Stomach (tissue), 9 donors: ENCODE measurements around the gene ZNF213. TPM values are rescaled to one million over a fixed set of nuclear protein-coding genes. Genes with fewer than 3 reads are reported as not detected.

ENCODE experiments used
- DNase-seq, 2 donors: peaks; one replicate each; pipeline versions ENCODE4 v3.0.0 to v3.0.0-alpha.2; 2013 to 2019
- H3K27ac ChIP-seq, 5 donors: fragments of 200-600 bp in 4 of 5; sonication (generic) in 4 of 5; one replicate each; pipeline ENCODE4 v1.5.1; 2013 to 2019; ENCODE audit warnings: mild to moderate bottlenecking in 1 of 5, moderate library complexity in 1 of 5
- H3K27me3 ChIP-seq, 3 donors: fragments of 200-600 bp; sonication (generic); one replicate each; pipeline ENCODE4 v1.5.1; 2017 to 2019; ENCODE audit warnings: mixed run types in 1 of 3
- H3K36me3 ChIP-seq, 4 donors: fragments of 200-600 bp; sonication (generic); 1 replicate in 3 of 4; 2 replicates in 1 of 4; pipeline ENCODE4 v1.5.1; 2016 to 2019
- H3K4me1 ChIP-seq, 4 donors: fragments of 200-600 bp; sonication (generic); one replicate each; pipeline ENCODE4 v1.5.1; 2016 to 2019
- H3K4me3 ChIP-seq, 4 donors: fragments of 200-600 bp; sonication (generic) in 3 of 4; one replicate each; pipeline ENCODE4 v1.5.1; 2016 to 2019; ENCODE audit warnings: mild to moderate bottlenecking in 1 of 4
- H3K9me3 ChIP-seq, 4 donors: fragments of 200-600 bp; sonication (generic); one replicate each; pipeline ENCODE4 v1.5.1; 2016 to 2019
- CTCF ChIP-seq, 7 experiments: fragments of 450-650 bp in 4 of 7; fragments of 200-600 bp in 3 of 7; sonication (generic) in 3 of 7; IDR thresholded peaks; one replicate each; pipeline ENCODE4 v1.5.1; 2016 to 2019; ENCODE audit warnings: antibody characterized with exemption in 7 of 7, control low read depth in 2 of 7, mild to moderate bottlenecking in 1 of 7
- EP300 ChIP-seq: sonication (generic); formaldehyde crosslinking; IDR thresholded peaks from one replicate; pipeline ENCODE4 v1.6.1; 2017; ENCODE audit warnings: antibody characterized with exemption
- POLR2A ChIP-seq, 4 donors: fragments of 450-650 bp; IDR thresholded peaks; one replicate each; pipeline ENCODE4 v1.6.1; 2016; ENCODE audit warnings: antibody characterized with exemption in 4 of 4, control low read depth in 2 of 4, mild to moderate bottlenecking in 1 of 4, moderate library complexity in 1 of 4
- POLR2AphosphoS5 ChIP-seq, 3 donors: sonication (generic); formaldehyde crosslinking; IDR thresholded peaks; one replicate each; pipeline ENCODE4 v1.6.1; 2016; ENCODE audit warnings: antibody characterized with exemption in 3 of 3
- WGBS, 5 donors: extraction: QIAGEN DNeasy Blood & Tissue Kit in 3 of 5; methylation state at CpG; one replicate each; pipeline versions ENCODE4 v1.1.5 to v1.1.7; 2013 to 2018; 5-methylcytosine and 5-hydroxymethylcytosine counted together
- intact Hi-C: fragments of 100-400 bp; cut with DNase I; formaldehyde crosslinking; loops from one replicate; pipeline ENCODE4 v1.15.1; 2023; ENCODE audit warnings: low total_unique reads
- polyA plus RNA-seq, 3 donors: library from polyadenylated mRNA; stranded (reverse); fragments of 200-250 nt; gene quantifications; one replicate each; pipeline ENCODE4 v1.2.3, GENCODE V29; 2013
- total RNA-seq, 5 donors: library from RNA; depleted of rRNA; stranded (reverse); fragments of >200 nt; gene quantifications; one replicate each; pipeline versions ENCODE4 v1.1.0 to v1.2.3, GENCODE V29; 2014 to 2016
- donor health status: healthy with polysubstance abuse.
- donor health status: Bipolar disorder and iron deficiency.
- donor health status: healthy.

ZNF213 gene
- total and polyA plus RNA-seq, 8 donors: 1.3 to 87.8 (median 6.5) TPM

- intact Hi-C loops: no loop called here
- H3K36me3 ChIP-seq: no peaks in the 10 kb centered on the region
- DNase-seq: peak in 1 of 2 donors; percentile 38
- peaks cover 21 to 42% (median 30%) of the 10 kb centered on the region in 4 donors for H3K4me1 ChIP-seq
- TF ChIP-seq CTCF (IDR thresholded peaks at IDR 0.05) (no peak), POLR2AphosphoS5 (IDR thresholded peaks at IDR 0.05) (no peak), EP300 (no peak), POLR2A (IDR thresholded peaks at IDR 0.05) (no peak)
- H3K27me3 ChIP-seq: peaks cover 58 to 100% (median 90%) of the 10 kb centered on the region in 3 donors
- H3K4me3 ChIP-seq: peak within 1 kb of the TSS in 2 of 4 donors; percentile 2 to 22
- H3K9me3 ChIP-seq: peaks cover 0 to 38% (median 11%) of the 10 kb centered on the region in 4 donors
- no peak within 1 kb of the TSS for H3K27ac ChIP-seq
- 2 to 6% (median 4%) methylated on average over 43 to 51 of the region's 51 CpGs for WGBS, 5 donors
Measured at GRCh38 chr16:3187798-3188674, 53.2 kb downstream of the ZNF213 start, which contains the start of gene OR1F1. TSS of gene OR1F1 (plus strand) at chr16:3188204.

GRCh38 chr16:3188675-3188924, 53.8 kb downstream of the ZNF213 start:
- Histone ChIP-seq H3K27me3 (peaks cover 58 to 100% (median 90%) of the 10 kb centered on the region in 3 donors), H3K4me1 (peaks cover 15 to 36% (median 25%) of the 10 kb centered on the region in 4 donors), H3K9me3 (peaks cover 0 to 41% (median 16%) of the 10 kb centered on the region in 4 donors), H3K4me3 (peak overlapping the region in 2 of 4 donors; percentile 2 to 22), H3K36me3 (no peaks in the 10 kb centered on the region), H3K27ac (no peak overlapping the region)
- TF ChIP-seq POLR2A (IDR thresholded peaks at IDR 0.05) (no peak), POLR2AphosphoS5 (IDR thresholded peaks at IDR 0.05) (no peak)
- no peak for DNase-seq
- intact Hi-C loops: no loop called here
- 0 to 13% (median 2%) methylated on average over 3 to 13 of the region's 13 CpGs for WGBS, 5 donors

- no peak for TF ChIP-seq CTCF (IDR thresholded peaks at IDR 0.05)
- TF ChIP-seq POLR2AphosphoS5 (IDR thresholded peaks at IDR 0.05): no peak
- no peak for TF ChIP-seq POLR2A (IDR thresholded peaks at IDR 0.05)
- TF ChIP-seq EP300: no peak
- Histone ChIP-seq H3K4me1 (peaks cover 14 to 32% (median 23%) of the 10 kb centered on the region in 4 donors), H3K27ac (no peak overlapping the region), H3K36me3 (no peaks in the 10 kb centered on the region), H3K9me3 (peaks cover 0 to 37% (median 18%) of the 10 kb centered on the region in 4 donors), H3K4me3 (peak overlapping the region in 2 of 4 donors; percentile 2 to 22), H3K27me3 (peaks cover 56 to 100% (median 89%) of the 10 kb centered on the region in 3 donors)
- intact Hi-C loops: no loop called here
- WGBS, 5 donors: 1 to 6% (median 4%) methylated on average over 28 to 61 of the region's 61 CpGs
- peak in 1 of 2 donors; percentile 60 for DNase-seq
Measured at GRCh38 chr16:3188925-3189825, 54.3 kb downstream of the ZNF213 start.

- no peak for TF ChIP-seq CTCF (IDR thresholded peaks at IDR 0.05)
- TF ChIP-seq POLR2A (IDR thresholded peaks at IDR 0.05): no peak
- no peak for TF ChIP-seq POLR2AphosphoS5 (IDR thresholded peaks at IDR 0.05)
- TF ChIP-seq EP300: no peak
- H3K27me3 ChIP-seq: peaks cover 50 to 100% (median 88%) of the 10 kb centered on the region in 3 donors
- H3K4me1 ChIP-seq: peaks cover 14 to 32% (median 23%) of the 10 kb centered on the region in 4 donors
- WGBS, 5 donors: 15 to 28% (median 19%) methylated on average over 11 of the region's 11 CpGs
- peaks cover 0 to 37% (median 18%) of the 10 kb centered on the region in 4 donors for H3K9me3 ChIP-seq
- H3K36me3 ChIP-seq: no peaks in the 10 kb centered on the region
- no peak for DNase-seq
- no peak overlapping the region for H3K27ac ChIP-seq
- no peak overlapping the region for H3K4me3 ChIP-seq
- intact Hi-C loops: no loop called here
Measured at GRCh38 chr16:3189869-3190268, 55.0 kb downstream of the ZNF213 start.
